Middle frontal gyrus (tissue), 1 donor: ENCODE results near the gene LRRC70.
"Not testable (repeated sequence)": the region's sequence is repeated elsewhere in the genome, so short reads cannot be mapped to it uniquely, and the experiment has no call there.

ENCODE experiments used
- DNase-seq: peaks from one replicate; pipeline ENCODE4 v3.0.0-alpha.2; 2015; ENCODE audit warnings: low spot score; ENCODE audit errors: extremely low spot score

The LRRC70 gene

GRCh38 chr5:62606878-62607277 lies 28.3 kb downstream of the LRRC70 start:
- no peak for DNase-seq

- DNase-seq: no peak
Observed at GRCh38 chr5:62607615-62608014, 29.0 kb downstream of the LRRC70 start.

GRCh38 chr5:62608529-62609511 lies 30.2 kb downstream of the LRRC70 start:
- DNase-seq: no peak

GRCh38 chr5:62614355-62614754 lies 35.7 kb downstream of the LRRC70 start:
- DNase-seq: no peak

GRCh38 chr5:62616615-62617277 lies 38.1 kb downstream of the LRRC70 start:
- no peak for DNase-seq

GRCh38 chr5:62617943-62618342 lies 39.3 kb downstream of the LRRC70 start:
- DNase-seq: no peak

- DNase-seq: no peak
Observed at GRCh38 chr5:62620761-62621160, 42.1 kb downstream of the LRRC70 start.

- no peak for DNase-seq
Observed at GRCh38 chr5:62621280-62621679, 42.7 kb downstream of the LRRC70 start.

- no peak for DNase-seq
Observed at GRCh38 chr5:62623271-62623670, 44.7 kb downstream of the LRRC70 start.

GRCh38 chr5:62624436-62624835 lies 45.8 kb downstream of the LRRC70 start:
- not testable (repeated sequence) for DNase-seq

- no peak for DNase-seq
Observed at GRCh38 chr5:62626534-62626933, 47.9 kb downstream of the LRRC70 start.

GRCh38 chr5:62627121-62627520 lies 48.5 kb downstream of the LRRC70 start:
- DNase-seq: no peak

- no peak for DNase-seq
Observed at GRCh38 chr5:62627901-62628300, 49.3 kb downstream of the LRRC70 start.
